ENCODE data around the gene ETV4. TPM values are rescaled to one million over a fixed set of nuclear protein-coding genes. Genes with fewer than 3 reads are reported as not detected.

Gene ETV4
- total RNA-seq, 4 donors from 2014 or later: 3.7 to 11.1 (median 6.9) TPM

DNA sequence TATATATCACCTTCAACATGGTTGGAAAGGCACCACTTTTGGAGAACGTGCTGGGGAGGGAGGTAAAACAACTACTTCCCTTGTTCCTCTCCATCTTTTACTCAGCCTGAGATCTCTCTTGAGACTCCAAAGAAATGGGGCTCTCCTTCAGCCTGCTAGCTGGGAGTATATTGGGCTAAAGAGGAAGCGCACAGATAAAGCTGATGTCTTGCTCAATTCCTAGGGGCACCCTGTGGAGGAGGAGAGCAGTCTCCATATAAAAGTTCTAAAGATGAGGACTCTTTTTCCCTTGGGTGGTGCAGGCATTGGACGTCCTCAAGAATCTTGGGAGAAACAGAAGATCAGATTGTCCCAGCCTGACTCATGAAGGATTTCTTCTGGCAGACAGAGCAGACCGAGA lies 4.6 kb upstream of the ETV4 start:
- no peak for TF ChIP-seq POLR2A (IDR thresholded peaks at IDR 0.05)
- TF ChIP-seq, protein P1, sequence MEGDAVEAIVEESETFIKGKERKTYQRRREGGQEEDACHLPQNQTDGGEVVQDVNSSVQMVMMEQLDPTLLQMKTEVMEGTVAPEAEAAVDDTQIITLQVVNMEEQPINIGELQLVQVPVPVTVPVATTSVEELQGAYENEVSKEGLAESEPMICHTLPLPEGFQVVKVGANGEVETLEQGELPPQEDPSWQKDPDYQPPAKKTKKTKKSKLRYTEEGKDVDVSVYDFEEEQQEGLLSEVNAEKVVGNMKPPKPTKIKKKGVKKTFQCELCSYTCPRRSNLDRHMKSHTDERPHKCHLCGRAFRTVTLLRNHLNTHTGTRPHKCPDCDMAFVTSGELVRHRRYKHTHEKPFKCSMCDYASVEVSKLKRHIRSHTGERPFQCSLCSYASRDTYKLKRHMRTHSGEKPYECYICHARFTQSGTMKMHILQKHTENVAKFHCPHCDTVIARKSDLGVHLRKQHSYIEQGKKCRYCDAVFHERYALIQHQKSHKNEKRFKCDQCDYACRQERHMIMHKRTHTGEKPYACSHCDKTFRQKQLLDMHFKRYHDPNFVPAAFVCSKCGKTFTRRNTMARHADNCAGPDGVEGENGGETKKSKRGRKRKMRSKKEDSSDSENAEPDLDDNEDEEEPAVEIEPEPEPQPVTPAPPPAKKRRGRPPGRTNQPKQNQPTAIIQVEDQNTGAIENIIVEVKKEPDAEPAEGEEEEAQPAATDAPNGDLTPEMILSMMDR (IDR thresholded peaks at IDR 0.05): no peak
- intact Hi-C loops (cut with DNase I): no loop called here
- 72 to 80% methylated on average over 3 to 4 of the region's 4 CpGs for whole genome bisulfite sequencing, 2 donors

DNA sequence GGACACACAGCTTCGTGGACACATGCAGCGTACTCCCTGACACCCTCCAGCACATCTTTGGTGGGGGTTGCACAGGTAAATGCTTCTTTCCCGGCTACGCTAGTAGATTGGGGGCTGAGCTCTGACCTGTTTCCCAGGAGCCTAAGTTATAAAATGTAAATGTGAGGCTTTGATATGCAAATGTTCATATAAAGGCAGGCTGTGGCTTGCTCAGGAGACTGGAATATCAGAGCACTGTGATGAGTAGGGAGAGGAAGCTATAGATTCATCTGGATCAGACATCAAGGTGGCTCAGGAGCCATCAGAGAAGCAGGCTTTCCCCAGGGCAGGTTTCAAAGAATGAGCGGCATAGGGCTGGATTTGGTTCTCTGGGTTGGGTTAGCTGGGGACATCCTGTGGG lies 3.4 kb upstream of the ETV4 start:
- H3K27me3 ChIP-seq: peaks cover 0 to 70% (median 0%) of the 10 kb centered on the region in 4 donors
- intact Hi-C loops (cut with DNase I): no loop called here
- DNase-seq: no peak
- no peaks in the 10 kb centered on the region for H3K36me3 ChIP-seq
- 55 to 73% methylated on average over 2 to 4 of the region's 5 CpGs for WGBS, 2 donors
- TF ChIP-seq, protein P1 (IDR thresholded peaks at IDR 0.05): no peak
- no peak for TF ChIP-seq POLR2A (IDR thresholded peaks at IDR 0.05)
- H3K4me1 ChIP-seq: peaks cover 28 to 55% (median 33%) of the 10 kb centered on the region in 3 donors
- peak overlapping the region in 1 of 4 donors; percentile 31 for H3K4me3 ChIP-seq
- H3K27ac ChIP-seq: peak overlapping the region; percentile 54 to 71 (median 56)
- no peaks in the 10 kb centered on the region for H3K9me3 ChIP-seq

More for the DNA sequence above, 4.6 kb upstream of the ETV4 start:
- DNase-seq: no peak
- no peaks in the 10 kb centered on the region for H3K9me3 ChIP-seq
- peaks cover 21 to 47% (median 23%) of the 10 kb centered on the region in 3 donors for H3K4me1 ChIP-seq
- no peak overlapping the region for H3K4me3 ChIP-seq
- peaks cover 0 to 58% (median 0%) of the 10 kb centered on the region in 4 donors for H3K27me3 ChIP-seq
- no peak overlapping the region for H3K27ac ChIP-seq
- H3K36me3 ChIP-seq: no peaks in the 10 kb centered on the region

DNA sequence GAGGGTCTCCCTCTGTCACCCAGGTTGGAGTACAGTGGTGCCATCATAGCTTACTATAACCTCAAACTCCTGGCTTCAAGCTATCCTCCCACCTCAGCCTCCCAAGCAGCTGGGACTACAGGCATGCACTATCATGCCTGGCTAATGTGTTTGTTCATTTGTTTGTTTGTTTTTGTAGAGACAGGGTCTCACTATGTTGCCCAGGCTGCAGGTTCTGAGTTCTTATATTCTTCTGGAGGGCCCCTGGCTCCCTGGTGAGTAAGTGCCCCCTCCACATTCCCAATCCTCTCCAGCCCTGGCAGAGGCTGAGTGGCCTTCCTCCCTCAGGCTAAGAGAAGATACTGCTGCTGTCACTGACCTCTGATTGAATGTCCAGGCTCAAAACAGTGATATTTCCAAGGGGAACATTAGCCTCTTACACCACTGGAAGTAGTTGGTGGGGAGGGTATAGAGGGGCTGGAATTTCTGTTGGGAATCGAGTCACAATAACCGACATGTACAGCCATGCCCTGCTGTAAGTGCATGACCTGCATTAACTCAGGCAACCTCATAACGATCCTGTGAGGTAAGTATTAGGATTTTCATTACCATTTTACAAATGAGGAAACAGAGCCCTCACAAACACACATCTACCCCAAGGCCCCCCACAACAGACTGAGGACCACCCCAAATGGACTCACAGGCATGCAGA lies 2.7 kb upstream of the ETV4 start:
- Histone ChIP-seq H3K36me3 (no peaks in the 10 kb centered on the region), H3K27me3 (peaks cover 0 to 75% (median 0%) of the 10 kb centered on the region in 4 donors), H3K9me3 (no peaks in the 10 kb centered on the region), H3K27ac (peak overlapping the region; percentile 54 to 71 (median 56)), H3K4me3 (peak overlapping the region in 1 of 4 donors; percentile 31), H3K4me1 (peaks cover 34 to 62% (median 34%) of the 10 kb centered on the region in 3 donors)
- intact Hi-C loops (cut with DNase I): no loop called here
- DNase-seq: no peak
- no peak for TF ChIP-seq POLR2A (IDR thresholded peaks at IDR 0.05)
- TF ChIP-seq, protein P1 (IDR thresholded peaks at IDR 0.05): no peak
- WGBS, 2 donors: 35% methylated on average over 3 of the region's 3 CpGs; no CpG with 5 or more reads in 1 of the 2 donors

DNA sequence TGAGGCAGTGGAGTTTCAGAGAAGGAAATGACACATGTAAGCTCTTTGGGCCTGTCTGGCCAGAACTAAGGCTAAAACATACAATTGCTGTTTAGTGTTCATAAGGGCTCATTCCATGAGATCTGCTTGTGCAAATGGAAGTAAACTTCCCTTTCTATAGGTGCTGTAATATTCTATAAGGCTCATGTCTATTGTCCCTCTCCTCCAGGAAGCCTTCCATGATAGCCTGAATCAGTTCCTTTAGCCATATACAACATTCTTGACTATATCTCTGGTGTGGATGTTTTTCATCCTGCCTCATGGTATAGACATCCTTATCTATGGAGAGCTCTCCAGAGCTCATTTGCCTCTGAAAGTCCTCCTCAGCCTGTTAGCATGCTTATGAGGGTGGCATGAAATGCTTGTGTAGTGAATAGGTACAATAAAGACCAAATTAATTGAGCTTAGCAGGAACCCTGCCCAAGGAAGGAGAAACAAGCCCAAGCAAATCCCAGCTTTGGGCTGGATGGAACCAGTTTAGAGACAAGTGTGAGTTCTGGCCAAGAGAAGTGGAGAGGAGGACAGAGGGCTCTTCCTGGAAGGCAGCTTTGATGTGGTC lies 1.6 kb upstream of the ETV4 start:
- intact Hi-C loops (cut with DNase I): no loop called here
- Histone ChIP-seq H3K27me3 (peaks cover 0 to 75% (median 0%) of the 10 kb centered on the region in 4 donors), H3K36me3 (no peaks in the 10 kb centered on the region), H3K4me1 (peaks cover 34 to 63% (median 34%) of the 10 kb centered on the region in 3 donors), H3K4me3 (no peak overlapping the region), H3K27ac (peak overlapping the region in 3 of 4 donors; percentile 4 to 34 (median 8)), H3K9me3 (no peaks in the 10 kb centered on the region)
- TF ChIP-seq POLR2A (IDR thresholded peaks at IDR 0.05): no peak
- TF ChIP-seq, protein P1 (IDR thresholded peaks at IDR 0.05): no peak
- no peak for DNase-seq

DNA sequence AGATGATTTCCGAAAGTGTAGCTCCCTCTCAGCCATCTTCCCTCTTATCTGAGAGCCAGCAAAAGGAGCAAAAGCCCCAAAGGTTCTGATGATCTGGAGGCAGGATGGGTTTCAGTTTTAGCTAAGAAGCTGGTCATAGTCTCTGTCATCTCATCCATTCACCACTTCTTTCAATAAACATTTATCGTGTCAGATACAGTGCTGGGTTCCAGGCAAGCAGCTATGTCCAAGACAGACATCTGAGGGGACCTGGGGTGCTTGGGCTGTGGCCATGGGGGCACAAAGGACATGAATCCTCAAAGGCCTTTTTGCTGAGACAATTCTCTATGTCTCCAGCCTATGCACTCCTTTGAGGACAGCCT lies 1.0 kb upstream of the ETV4 start:
- Histone ChIP-seq H3K4me1 (peaks cover 34 to 63% (median 34%) of the 10 kb centered on the region in 3 donors), H3K4me3 (no peak overlapping the region), H3K36me3 (no peaks in the 10 kb centered on the region)

More for the DNA sequence above, 1.0 kb upstream of the ETV4 start:
- Histone ChIP-seq H3K27ac (peak overlapping the region in 1 of 4 donors; percentile 8), H3K9me3 (no peaks in the 10 kb centered on the region), H3K27me3 (peaks cover 0 to 78% (median 0%) of the 10 kb centered on the region in 4 donors)
- TF ChIP-seq, protein P1 (IDR thresholded peaks at IDR 0.05): no peak
- TF ChIP-seq POLR2A (IDR thresholded peaks at IDR 0.05): no peak
- intact Hi-C loops (cut with DNase I): no loop called here
- DNase-seq: no peak
- 32 to 50% methylated on average over 2 of the region's 2 CpGs for WGBS, 2 donors

Measured in esophagus squamous epithelium (tissue), 5 donors.